Activated gamma-delta T cell (primary cell): ENCODE results near the gene GJD3.

Experiments used
- DNase-seq: peaks from one replicate; lab custom pipeline; 2025; lab: John Stamatoyannopoulos, UW

The GJD3 gene

GRCh38 chr17:40351359-40352236, 12.9 kb downstream of the GJD3 start:
- DNase-seq: no peak

GRCh38 chr17:40350689-40351358, 13.7 kb downstream of the GJD3 start:
- no peak for DNase-seq

GRCh38 chr17:40349895-40350688, 14.4 kb downstream of the GJD3 start:
- no peak for DNase-seq

GRCh38 chr17:40349477-40349894, 15.1 kb downstream of the GJD3 start:
- DNase-seq: no peak

GRCh38 chr17:40348562-40349476, 15.7 kb downstream of the GJD3 start:
- DNase-seq: no peak

- DNase-seq: no peak
Observed at GRCh38 chr17:40348136-40348504, 16.4 kb downstream of the GJD3 start.

GRCh38 chr17:40347319-40348135, 17.0 kb downstream of the GJD3 start:
- no peak for DNase-seq

- no peak for DNase-seq
Observed at GRCh38 chr17:40346765-40347158, 17.8 kb downstream of the GJD3 start.

GRCh38 chr17:40345994-40346764, 18.4 kb downstream of the GJD3 start:
- DNase-seq: no peak

GRCh38 chr17:40345161-40345993, 19.2 kb downstream of the GJD3 start:
- DNase-seq: peak; percentile 35

- no peak for DNase-seq
Observed at GRCh38 chr17:40344421-40345160, 19.9 kb downstream of the GJD3 start.

- no peak for DNase-seq
Observed at GRCh38 chr17:40343219-40344119, 21.1 kb downstream of the GJD3 start.

- no peak for DNase-seq
Observed at GRCh38 chr17:40342504-40343218, 21.9 kb downstream of the GJD3 start.

GRCh38 chr17:40341808-40342503, 22.6 kb downstream of the GJD3 start:
- DNase-seq: peak; percentile 24

GRCh38 chr17:40340880-40341807, 23.4 kb downstream of the GJD3 start:
- DNase-seq: peak; percentile 90
